ENCODE measurements around the gene NOL4L.
"Not testable (repeated sequence)": the region's sequence is repeated elsewhere in the genome, so short reads cannot be mapped to it uniquely, and the experiment has no call there.

The NOL4L gene

GRCh38 chr20:32467506-32468312 lies 117.4 kb downstream of the NOL4L start:
- no peaks in the 10 kb centered on the region for H3K79me2 ChIP-seq (ENCODE audit: control insufficient read depth, insufficient read depth, low read length)
- H3K4me2 ChIP-seq (ENCODE audit: low read length), result no peak overlapping the region
- no peak overlapping the region for H4K5ac ChIP-seq (ENCODE audit: low read length)
- no peak overlapping the region for H2AK5ac ChIP-seq (ENCODE audit: low read length)
- H2BK120ac ChIP-seq (ENCODE audit: low read depth, low read length), result no peak overlapping the region
- WGBS (ENCODE audit: extremely low coverage, insufficient coverage, low lambda C conversion rate), result no CpG with 5 or more reads among the region's 12 CpGs
- no peak overlapping the region for H2BK5ac ChIP-seq (ENCODE audit: low read length)
- H4K8ac ChIP-seq (ENCODE audit: low read depth, low read length), result no peak overlapping the region
- H3K79me1 ChIP-seq (ENCODE audit: low read length), result peaks cover 1% of the 10 kb centered on the region
- no peak overlapping the region for H3K9ac ChIP-seq (ENCODE audit: low read length)
- H3K27me3 ChIP-seq (ENCODE audit: insufficient read depth, low read length, poor library complexity), result no peaks in the 10 kb centered on the region
- no peak for DNase-seq
- H3K4me1 ChIP-seq (ENCODE audit: control insufficient read depth, low read depth, low read length), result no peaks in the 10 kb centered on the region
- no peak overlapping the region for H3K56ac ChIP-seq (ENCODE audit: low read length)
- no peak overlapping the region for H3K23ac ChIP-seq (ENCODE audit: low read length)
- H2BK15ac ChIP-seq (replicated peaks; ENCODE audit: low read depth), result no peak overlapping the region
- no peak overlapping the region for H3K18ac ChIP-seq (ENCODE audit: low read length)
- H3K4me3 ChIP-seq (ENCODE audit: low read length), result no peak overlapping the region
- no peak overlapping the region for H3K27ac ChIP-seq (ENCODE audit: low read depth, low read length)
- H3K36me3 ChIP-seq (ENCODE audit: control insufficient read depth, insufficient read depth, low read length), result no peaks in the 10 kb centered on the region
- H3K4ac ChIP-seq (ENCODE audit: low read depth, low read length), result no peak overlapping the region

GRCh38 chr20:32466739-32467505 lies 118.2 kb downstream of the NOL4L start:
- no peak overlapping the region for H2BK15ac ChIP-seq (replicated peaks; ENCODE audit: low read depth)
- H3K18ac ChIP-seq (ENCODE audit: low read length), result no peak overlapping the region
- no peak overlapping the region for H3K9ac ChIP-seq (ENCODE audit: low read length)
- no peak overlapping the region for H3K4ac ChIP-seq (ENCODE audit: low read depth, low read length)
- H3K27ac ChIP-seq (ENCODE audit: low read depth, low read length), result no peak overlapping the region
- no peak for DNase-seq
- no peak overlapping the region for H2BK120ac ChIP-seq (ENCODE audit: low read depth, low read length)
- no peaks in the 10 kb centered on the region for H3K79me2 ChIP-seq (ENCODE audit: control insufficient read depth, insufficient read depth, low read length)
- no peaks in the 10 kb centered on the region for H3K27me3 ChIP-seq (ENCODE audit: insufficient read depth, low read length, poor library complexity)
- H2AK5ac ChIP-seq (ENCODE audit: low read length), result no peak overlapping the region
- H3K4me3 ChIP-seq (ENCODE audit: low read length), result no peak overlapping the region
- no peak overlapping the region for H3K56ac ChIP-seq (ENCODE audit: low read length)
- H3K23ac ChIP-seq (ENCODE audit: low read length), result no peak overlapping the region
- H4K8ac ChIP-seq (ENCODE audit: low read depth, low read length), result no peak overlapping the region
- H3K79me1 ChIP-seq (ENCODE audit: low read length), result peaks cover 1% of the 10 kb centered on the region
- H4K5ac ChIP-seq (ENCODE audit: low read length), result no peak overlapping the region
- WGBS (ENCODE audit: extremely low coverage, insufficient coverage, low lambda C conversion rate), result no CpG with 5 or more reads among the region's 16 CpGs
- no peaks in the 10 kb centered on the region for H3K4me1 ChIP-seq (ENCODE audit: control insufficient read depth, low read depth, low read length)
- H2BK5ac ChIP-seq (ENCODE audit: low read length), result no peak overlapping the region
- H3K36me3 ChIP-seq (ENCODE audit: control insufficient read depth, insufficient read depth, low read length), result no peaks in the 10 kb centered on the region
- no peak overlapping the region for H3K4me2 ChIP-seq (ENCODE audit: low read length)

GRCh38 chr20:32465901-32466675 lies 119.0 kb downstream of the NOL4L start:
- not testable (repeated sequence) for H3K27me3 ChIP-seq (ENCODE audit: insufficient read depth, low read length, poor library complexity); H3K18ac ChIP-seq (ENCODE audit: low read length); H3K36me3 ChIP-seq (ENCODE audit: control insufficient read depth, insufficient read depth, low read length); H2AK5ac ChIP-seq (ENCODE audit: low read length); H3K4me1 ChIP-seq (ENCODE audit: control insufficient read depth, low read depth, low read length); H3K9ac ChIP-seq (ENCODE audit: low read length); H3K79me2 ChIP-seq (ENCODE audit: control insufficient read depth, insufficient read depth, low read length); H3K4me3 ChIP-seq (ENCODE audit: low read length); H3K56ac ChIP-seq (ENCODE audit: low read length); H4K8ac ChIP-seq (ENCODE audit: low read depth, low read length); H3K4ac ChIP-seq (ENCODE audit: low read depth, low read length); DNase-seq; H4K5ac ChIP-seq (ENCODE audit: low read length); H3K4me2 ChIP-seq (ENCODE audit: low read length); H2BK15ac ChIP-seq (replicated peaks; ENCODE audit: low read depth); H3K27ac ChIP-seq (ENCODE audit: low read depth, low read length); H2BK5ac ChIP-seq (ENCODE audit: low read length); H3K79me1 ChIP-seq (ENCODE audit: low read length); H3K23ac ChIP-seq (ENCODE audit: low read length); H2BK120ac ChIP-seq (ENCODE audit: low read depth, low read length)
- WGBS (ENCODE audit: extremely low coverage, insufficient coverage, low lambda C conversion rate), result no CpG with 5 or more reads among the region's 15 CpGs

GRCh38 chr20:32465092-32465900 lies 119.8 kb downstream of the NOL4L start:
- no peak overlapping the region for H3K18ac ChIP-seq (ENCODE audit: low read length)
- H3K4me2 ChIP-seq (ENCODE audit: low read length), result no peak overlapping the region
- H3K27me3 ChIP-seq (ENCODE audit: insufficient read depth, low read length, poor library complexity), result no peaks in the 10 kb centered on the region
- H3K23ac ChIP-seq (ENCODE audit: low read length), result no peak overlapping the region
- H2BK5ac ChIP-seq (ENCODE audit: low read length), result no peak overlapping the region
- no peak overlapping the region for H4K5ac ChIP-seq (ENCODE audit: low read length)
- H3K56ac ChIP-seq (ENCODE audit: low read length), result no peak overlapping the region
- H2AK5ac ChIP-seq (ENCODE audit: low read length), result no peak overlapping the region
- no peaks in the 10 kb centered on the region for H3K36me3 ChIP-seq (ENCODE audit: control insufficient read depth, insufficient read depth, low read length)
- no peak overlapping the region for H4K8ac ChIP-seq (ENCODE audit: low read depth, low read length)
- no peak for DNase-seq
- H3K4me1 ChIP-seq (ENCODE audit: control insufficient read depth, low read depth, low read length), result no peaks in the 10 kb centered on the region
- H2BK15ac ChIP-seq (replicated peaks; ENCODE audit: low read depth), result no peak overlapping the region
- WGBS (ENCODE audit: extremely low coverage, insufficient coverage, low lambda C conversion rate), result no CpG with 5 or more reads among the region's 24 CpGs
- H3K4me3 ChIP-seq (ENCODE audit: low read length), result no peak overlapping the region
- H3K79me1 ChIP-seq (ENCODE audit: low read length), result peaks cover 1% of the 10 kb centered on the region
- H3K9ac ChIP-seq (ENCODE audit: low read length), result no peak overlapping the region
- H3K4ac ChIP-seq (ENCODE audit: low read depth, low read length), result no peak overlapping the region
- H3K27ac ChIP-seq (ENCODE audit: low read depth, low read length), result no peak overlapping the region
- no peak overlapping the region for H2BK120ac ChIP-seq (ENCODE audit: low read depth, low read length)
- H3K79me2 ChIP-seq (ENCODE audit: control insufficient read depth, insufficient read depth, low read length), result no peaks in the 10 kb centered on the region

- H2AK5ac ChIP-seq (ENCODE audit: low read length), result no peak overlapping the region
- no peak overlapping the region for H2BK15ac ChIP-seq (replicated peaks; ENCODE audit: low read depth)
- H4K5ac ChIP-seq (ENCODE audit: low read length), result no peak overlapping the region
- no peak for DNase-seq
- no peak overlapping the region for H2BK5ac ChIP-seq (ENCODE audit: low read length)
- no peak overlapping the region for H3K27ac ChIP-seq (ENCODE audit: low read depth, low read length)
- peaks cover 1% of the 10 kb centered on the region for H3K79me1 ChIP-seq (ENCODE audit: low read length)
- no peak overlapping the region for H3K4ac ChIP-seq (ENCODE audit: low read depth, low read length)
- H3K4me2 ChIP-seq (ENCODE audit: low read length), result no peak overlapping the region
- H3K9ac ChIP-seq (ENCODE audit: low read length), result no peak overlapping the region
- H3K4me3 ChIP-seq (ENCODE audit: low read length), result no peak overlapping the region
- H3K23ac ChIP-seq (ENCODE audit: low read length), result no peak overlapping the region
- no peaks in the 10 kb centered on the region for H3K79me2 ChIP-seq (ENCODE audit: control insufficient read depth, insufficient read depth, low read length)
- no CpG with 5 or more reads among the region's 20 CpGs for WGBS (ENCODE audit: extremely low coverage, insufficient coverage, low lambda C conversion rate)
- H4K8ac ChIP-seq (ENCODE audit: low read depth, low read length), result no peak overlapping the region
- H3K4me1 ChIP-seq (ENCODE audit: control insufficient read depth, low read depth, low read length), result no peaks in the 10 kb centered on the region
- H3K36me3 ChIP-seq (ENCODE audit: control insufficient read depth, insufficient read depth, low read length), result no peaks in the 10 kb centered on the region
- H2BK120ac ChIP-seq (ENCODE audit: low read depth, low read length), result no peak overlapping the region
- H3K18ac ChIP-seq (ENCODE audit: low read length), result no peak overlapping the region
- no peak overlapping the region for H3K56ac ChIP-seq (ENCODE audit: low read length)
- no peaks in the 10 kb centered on the region for H3K27me3 ChIP-seq (ENCODE audit: insufficient read depth, low read length, poor library complexity)
Observed at GRCh38 chr20:32464401-32465091, 120.6 kb downstream of the NOL4L start.

Measured in mesendoderm (in vitro differentiated cells).